Activated T-cell treated with anti-CD3 and anti-CD28 coated beads for 48 hours (primary cell): ENCODE measurements around the gene SLC30A7.

Source experiments
- DNase-seq: peaks from one replicate; pipeline ENCODE4 v3.0.0-alpha.2; 2020; ENCODE audit warnings: low read depth

The SLC30A7 gene

GRCh38 chr1:100972185-100972584 lies 76.3 kb downstream of the SLC30A7 start:
- no peak for DNase-seq

GRCh38 chr1:100976936-100977335 lies 81.0 kb downstream of the SLC30A7 start:
- DNase-seq, result no peak

- no peak for DNase-seq
These were observed 83.7 kb downstream of the SLC30A7 start for GRCh38 chr1:100979631-100980030.

GRCh38 chr1:100982793-100983192 lies 86.9 kb downstream of the SLC30A7 start:
- DNase-seq, result no peak

- no peak for DNase-seq
These were observed 92.2 kb downstream of the SLC30A7 start for GRCh38 chr1:100988121-100988520.

- no peak for DNase-seq
These were observed 93.6 kb downstream of the SLC30A7 start for GRCh38 chr1:100989306-100990077.

- DNase-seq, result no peak
These were observed 99.5 kb downstream of the SLC30A7 start for GRCh38 chr1:100995198-100995988.

GRCh38 chr1:100998426-100998825 lies 102.5 kb downstream of the SLC30A7 start:
- no peak for DNase-seq

GRCh38 chr1:101000131-101000873 lies 104.4 kb downstream of the SLC30A7 start:
- DNase-seq, result no peak

- DNase-seq, result no peak
These were observed 106.7 kb downstream of the SLC30A7 start for GRCh38 chr1:101002551-101002950.

- DNase-seq, result no peak
These were observed 107.2 kb downstream of the SLC30A7 start for GRCh38 chr1:101003012-101003650.

- no peak for DNase-seq
These were observed 108.2 kb downstream of the SLC30A7 start for GRCh38 chr1:101004061-101004460.

GRCh38 chr1:101004670-101005069 lies 108.8 kb downstream of the SLC30A7 start:
- DNase-seq, result no peak

GRCh38 chr1:101005183-101005582 lies 109.3 kb downstream of the SLC30A7 start:
- no peak for DNase-seq

GRCh38 chr1:101005871-101006270 lies 110.0 kb downstream of the SLC30A7 start:
- no peak for DNase-seq

- DNase-seq, result no peak
These were observed 110.7 kb downstream of the SLC30A7 start for GRCh38 chr1:101006553-101006952.

- DNase-seq, result no peak
These were observed 112.4 kb downstream of the SLC30A7 start for GRCh38 chr1:101008229-101008834.

- DNase-seq, result no peak
These were observed 117.9 kb downstream of the SLC30A7 start for GRCh38 chr1:101013776-101014175.

GRCh38 chr1:101017448-101017847 lies 121.6 kb downstream of the SLC30A7 start:
- DNase-seq, result no peak

GRCh38 chr1:101022294-101022693 lies 126.4 kb downstream of the SLC30A7 start:
- no peak for DNase-seq

- no peak for DNase-seq
These were observed 129.4 kb downstream of the SLC30A7 start for GRCh38 chr1:101025283-101025656.
